CD4-positive, alpha-beta T cell treated with Interferon alpha-2 for 1 hour (primary cell): Measurements from ENCODE around the gene HS3ST1.

Source experiments
- DNase-seq, 2 donors: peaks; one replicate each; pipeline ENCODE4 v3.0.0-alpha.2; 2020 to 2022

Gene HS3ST1

GRCh38 chr4:11428231-11428898 is at the start of gene HS3ST1:
Gene HS3ST1 (minus strand): TSS chr4:11428894. CDS start chr4:11400005, 28,889 bp downstream.
- DNase-seq, result no peak

DNA sequence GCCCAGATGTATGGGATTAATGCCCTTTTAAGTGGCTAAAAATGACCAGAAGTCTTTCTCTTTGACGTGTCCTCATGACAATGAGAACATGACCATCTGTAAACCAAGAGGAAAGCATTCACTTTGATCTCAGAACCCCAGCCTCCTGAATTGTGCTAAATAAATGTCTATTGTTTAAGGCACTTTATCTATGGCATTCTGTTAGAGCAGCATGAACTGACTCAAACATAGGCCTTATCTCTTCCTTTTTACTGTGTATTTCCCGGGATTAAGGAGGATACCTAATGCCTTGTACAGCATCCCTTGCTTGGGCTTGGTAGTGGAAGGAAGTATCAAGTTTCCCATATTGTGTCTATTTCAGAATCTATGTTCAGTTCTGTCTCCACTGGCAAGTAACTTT is 47.2 kb upstream of the HS3ST1 start:
- no peak for DNase-seq

GRCh38 chr4:11474146-11474545 is 45.5 kb upstream of the HS3ST1 start:
- no peak for DNase-seq

DNA sequence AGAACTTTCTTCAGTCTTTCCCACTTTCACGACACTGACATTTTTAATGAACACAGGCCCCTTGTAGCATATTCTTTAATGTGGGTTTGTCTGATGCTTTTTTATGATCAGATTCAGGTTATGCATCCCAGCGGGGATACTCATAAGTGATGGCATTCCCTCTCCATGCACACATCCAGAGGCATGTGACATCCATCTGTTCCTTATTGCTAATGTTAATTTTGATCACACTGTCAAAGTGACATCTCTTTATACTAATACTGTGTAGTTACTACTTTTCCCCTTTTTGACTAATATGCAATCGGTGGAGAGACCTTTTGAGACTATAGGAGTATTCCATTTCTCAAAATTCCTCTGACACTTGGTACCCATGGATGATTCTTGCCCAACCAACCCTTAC is 43.8 kb upstream of the HS3ST1 start:
- DNase-seq, result no peak

DNA sequence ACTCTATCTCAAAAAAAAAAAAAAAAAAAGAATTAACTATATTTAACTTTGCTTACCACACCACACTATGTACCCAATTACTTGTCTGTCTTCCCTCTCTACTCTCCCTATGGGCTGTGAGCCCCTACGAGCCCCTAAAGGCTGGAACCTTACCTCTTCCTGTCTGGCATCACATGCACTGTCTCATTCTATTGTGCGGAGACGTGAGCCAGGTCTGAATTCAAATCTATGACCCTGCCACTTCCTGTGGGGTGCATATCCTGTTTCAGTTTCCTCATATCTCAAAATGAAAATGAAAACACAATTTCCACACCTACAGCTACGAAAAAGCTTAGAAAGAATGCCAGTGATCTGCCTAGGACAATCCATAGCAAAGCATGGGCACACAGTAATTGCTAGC is 42.9 kb upstream of the HS3ST1 start:
- peak; percentile 75 to 85 for DNase-seq

DNA sequence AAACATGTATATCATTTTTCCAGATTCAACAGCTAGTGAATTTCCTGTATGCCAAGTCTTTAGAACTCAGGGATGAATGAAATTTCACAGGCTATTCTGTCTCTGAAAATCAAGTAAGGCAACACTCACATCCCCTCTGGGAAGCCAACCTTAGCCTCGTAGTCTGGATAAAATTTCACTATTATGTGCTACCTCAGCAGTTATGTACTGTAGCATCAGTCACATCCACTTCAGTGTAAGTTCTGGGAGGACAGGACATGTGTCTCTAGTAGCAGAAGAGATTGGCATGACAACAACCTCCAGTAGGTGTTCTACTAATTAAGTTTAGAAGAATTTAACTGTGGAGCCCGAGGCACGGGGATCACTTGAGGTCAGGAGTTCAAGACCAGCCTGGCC is 42.4 kb upstream of the HS3ST1 start:
- peak in 1 of 2 donors; percentile 19 for DNase-seq

GRCh38 chr4:11470438-11471045 is 41.8 kb upstream of the HS3ST1 start:
- DNase-seq, result peak in 1 of 2 donors; percentile 49

- no peak for DNase-seq
Measured at GRCh38 chr4:11469650-11470437, 41.1 kb upstream of the HS3ST1 start.

- no peak for DNase-seq
Measured at GRCh38 chr4:11468901-11469300, 40.2 kb upstream of the HS3ST1 start.

DNA sequence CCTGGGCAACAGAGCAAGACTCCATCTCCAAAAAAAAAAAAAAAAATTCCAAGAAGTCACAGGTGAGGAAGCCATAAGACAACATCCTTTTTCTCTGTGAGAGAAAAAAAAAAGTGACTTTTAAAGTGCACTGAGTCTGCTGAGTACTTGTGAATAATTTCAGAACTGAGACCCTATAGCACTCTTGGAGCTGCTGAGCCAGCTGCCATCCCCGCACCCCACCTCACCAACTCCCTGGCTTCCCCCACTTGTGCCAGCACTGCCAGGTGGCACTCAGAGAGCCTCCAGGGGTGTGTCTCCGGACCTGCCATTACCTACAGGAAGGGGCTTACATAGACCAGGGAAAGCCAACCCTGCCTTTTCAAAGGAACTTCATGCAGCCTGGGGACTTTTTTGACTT is 39.2 kb upstream of the HS3ST1 start:
- DNase-seq, result no peak

DNA sequence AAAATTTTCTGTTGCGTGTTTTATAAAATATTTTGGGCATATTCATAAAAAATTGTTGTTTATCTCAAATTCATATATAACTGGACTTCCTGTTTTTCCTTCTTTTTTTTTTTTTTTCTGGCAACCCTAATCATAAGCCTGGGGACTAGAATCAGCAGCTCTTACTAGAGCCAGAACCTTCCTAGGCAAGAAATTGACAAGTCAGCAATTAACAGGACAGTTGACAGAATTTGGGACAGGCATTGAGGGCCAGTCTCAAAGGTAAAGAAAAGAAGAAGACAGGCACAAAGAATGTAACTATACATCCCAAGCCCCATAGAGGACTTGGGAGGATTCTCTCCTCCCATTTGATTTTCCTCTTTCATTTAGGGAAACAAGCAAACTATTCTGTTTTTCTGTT is 35.0 kb upstream of the HS3ST1 start:
- DNase-seq, result no peak

DNA sequence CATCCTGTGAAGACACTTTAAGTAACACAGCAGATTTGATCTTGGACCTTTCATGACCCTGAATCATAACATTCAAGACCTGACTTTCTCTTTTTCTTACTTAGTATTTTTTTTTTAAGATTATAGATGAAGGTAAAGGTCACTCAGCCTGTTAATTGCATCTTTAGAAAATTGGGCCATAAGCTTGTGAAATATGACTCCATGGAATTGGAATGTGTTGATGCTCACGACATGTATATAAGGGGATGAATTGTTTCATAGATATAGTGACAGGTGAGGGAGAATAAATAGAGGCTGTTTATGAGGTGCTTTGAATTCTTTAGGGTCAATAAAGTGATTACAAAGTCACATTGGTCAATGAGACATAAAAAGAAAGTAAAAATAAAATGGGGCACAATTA is 27.7 kb upstream of the HS3ST1 start:
- DNase-seq, result no peak

DNA sequence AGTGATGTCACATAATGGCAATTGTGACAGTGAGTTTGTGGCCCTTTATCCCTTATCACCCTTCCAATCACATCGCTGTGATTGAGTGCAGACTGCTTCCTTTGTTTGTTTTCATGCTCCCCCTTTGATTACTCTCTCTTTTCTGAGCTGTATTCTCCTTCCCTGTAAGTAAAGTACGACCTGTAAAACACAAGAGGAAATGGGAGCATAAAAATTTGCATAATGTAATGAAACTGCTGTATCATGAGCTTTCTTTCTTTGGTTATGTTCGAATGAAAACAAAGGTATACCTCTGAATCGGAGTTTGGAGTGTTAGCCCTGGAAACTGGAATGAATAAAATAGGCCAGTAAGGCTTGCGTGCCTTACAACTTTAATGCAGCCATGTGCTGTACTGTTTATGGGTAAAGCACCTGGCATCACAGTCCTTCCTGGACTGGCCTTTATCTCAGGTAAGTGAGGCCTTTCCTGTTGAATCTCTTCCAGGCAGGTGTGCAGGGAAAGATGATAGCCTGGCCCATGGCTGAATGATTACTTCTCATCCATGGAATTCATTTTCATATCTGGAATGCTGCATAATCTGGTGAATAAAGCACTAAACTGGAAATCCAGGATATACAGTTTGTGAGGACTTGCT is 26.6 kb upstream of the HS3ST1 start:
- DNase-seq, result no peak

DNA sequence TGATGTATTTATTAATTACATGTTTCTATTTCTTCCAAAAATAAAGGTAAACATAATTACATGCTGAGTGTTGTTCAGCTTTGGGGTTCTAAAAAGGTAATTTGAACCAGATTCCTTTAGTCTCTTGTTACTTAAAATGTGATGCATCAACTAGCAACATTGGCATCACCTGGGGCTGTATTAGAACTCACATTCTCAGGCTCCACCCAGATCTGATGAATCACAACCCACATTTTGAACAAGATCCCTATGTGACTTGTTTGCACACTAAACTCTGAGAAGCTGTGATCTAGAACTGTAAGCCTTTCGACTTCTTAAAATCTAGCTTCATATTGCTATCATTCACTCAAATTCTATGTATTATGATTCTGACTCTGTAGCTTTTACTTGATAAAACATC is 23.0 kb upstream of the HS3ST1 start:
- no peak for DNase-seq

DNA sequence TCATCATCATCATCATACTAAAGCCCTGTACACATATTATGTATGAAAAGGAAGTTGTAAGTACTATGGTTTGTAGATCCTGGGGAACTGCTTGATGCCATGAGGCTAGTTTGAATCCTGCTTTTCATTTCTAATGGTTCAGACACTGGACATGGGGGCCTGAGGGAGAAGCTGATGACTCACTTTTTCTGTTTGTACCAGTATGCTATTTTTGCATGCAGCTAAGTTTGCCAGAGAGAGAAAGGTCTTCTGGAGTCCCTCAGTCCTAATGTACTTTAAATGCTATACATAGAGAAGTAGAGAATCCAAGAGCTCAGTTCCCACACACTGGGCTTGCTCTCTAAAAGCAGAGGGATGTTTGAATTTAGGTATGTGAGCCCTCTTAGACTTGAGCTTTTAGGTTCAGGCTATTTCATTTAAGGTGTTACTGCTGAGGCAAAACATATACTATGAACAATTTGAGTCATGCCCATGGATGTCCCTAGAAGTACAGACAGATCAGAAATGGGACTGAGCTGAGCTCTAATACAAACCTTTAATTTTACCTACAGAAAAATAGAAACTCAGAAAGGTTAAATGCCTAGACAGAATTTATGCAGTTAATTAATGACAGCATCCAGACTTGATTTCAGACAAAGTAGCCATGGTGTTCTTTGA is 17.6 kb upstream of the HS3ST1 start:
- no peak for DNase-seq

- DNase-seq, result no peak
Measured at GRCh38 chr4:11441194-11441556, 12.5 kb upstream of the HS3ST1 start.

DNA sequence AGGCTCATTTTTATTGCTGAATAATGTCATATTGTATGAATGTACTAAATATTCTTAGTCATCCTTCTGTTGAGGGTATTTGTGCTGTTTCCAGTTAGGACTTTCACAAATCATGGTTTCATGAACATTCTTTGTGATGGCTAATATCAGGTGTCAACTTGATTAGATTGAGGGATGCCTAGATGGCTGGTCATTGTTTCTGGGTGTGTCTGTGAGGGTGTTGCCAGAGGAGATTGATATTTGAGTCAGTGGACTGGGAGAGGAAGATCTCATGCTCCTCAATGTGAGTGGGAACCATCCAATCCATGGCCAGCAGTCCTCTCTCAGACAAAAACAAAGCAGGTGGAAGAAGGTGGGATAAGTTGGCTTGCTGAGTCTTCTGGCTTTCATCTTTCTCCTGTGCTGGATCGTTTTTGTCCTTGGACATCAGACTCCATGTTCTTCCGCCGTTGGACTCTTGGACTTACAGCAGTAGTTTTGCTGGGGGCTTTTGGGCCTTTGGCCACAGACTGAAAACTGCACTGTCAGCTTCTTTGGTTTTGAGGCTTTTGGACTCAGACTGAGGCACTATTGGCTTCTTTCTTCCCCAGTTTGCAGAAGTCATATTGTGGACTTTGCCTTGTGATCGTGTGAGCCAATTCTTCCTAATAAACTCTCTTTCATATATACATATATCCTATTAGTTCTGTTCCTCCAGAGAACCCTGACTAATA is 11.9 kb upstream of the HS3ST1 start:
- no peak for DNase-seq

- no peak for DNase-seq
Measured at GRCh38 chr4:11439836-11440235, 11.1 kb upstream of the HS3ST1 start.

DNA sequence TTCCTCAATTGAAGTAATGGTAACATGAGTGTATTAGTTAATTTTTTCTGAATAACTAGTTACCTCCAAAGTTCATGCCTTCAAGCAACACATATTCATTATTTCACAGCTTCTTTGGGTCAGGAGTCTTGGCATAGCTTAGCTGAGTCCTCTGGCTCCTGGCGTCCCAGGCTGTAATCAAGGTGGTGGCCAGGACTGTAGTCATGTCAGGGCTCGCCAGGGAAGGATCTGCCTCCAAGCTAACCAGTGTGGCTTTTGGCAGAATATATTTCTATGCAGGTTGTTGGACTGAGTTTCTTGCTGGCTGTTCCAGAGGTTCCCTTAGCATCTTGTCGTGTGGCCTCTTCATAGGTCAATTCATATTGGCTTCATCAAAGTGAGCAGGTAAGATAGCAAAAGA is 10.0 kb upstream of the HS3ST1 start:
- no peak for DNase-seq

- DNase-seq, result no peak
Measured at GRCh38 chr4:11436673-11437072, 8.0 kb upstream of the HS3ST1 start.

DNA sequence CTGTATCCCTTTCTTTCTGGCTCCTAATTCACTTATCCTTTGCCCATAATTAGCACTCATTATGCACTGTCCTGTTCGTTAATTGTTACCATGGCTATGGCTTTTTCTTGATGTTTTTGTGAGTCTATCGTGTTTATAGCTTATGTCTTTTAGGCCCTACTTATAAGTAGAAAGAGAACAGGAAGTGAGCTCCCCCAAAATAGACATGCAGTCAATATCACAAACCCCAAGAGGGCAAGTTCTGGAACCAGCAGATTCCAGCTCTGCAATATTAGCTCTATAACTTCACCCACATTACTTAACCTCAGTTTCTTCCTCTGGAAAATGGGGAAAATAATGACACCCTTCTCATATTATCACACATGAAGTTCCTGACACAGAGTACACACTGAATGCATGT is 7.4 kb upstream of the HS3ST1 start:
- DNase-seq, result no peak

GRCh38 chr4:11435557-11435956 is 6.9 kb upstream of the HS3ST1 start:
- no peak for DNase-seq

DNA sequence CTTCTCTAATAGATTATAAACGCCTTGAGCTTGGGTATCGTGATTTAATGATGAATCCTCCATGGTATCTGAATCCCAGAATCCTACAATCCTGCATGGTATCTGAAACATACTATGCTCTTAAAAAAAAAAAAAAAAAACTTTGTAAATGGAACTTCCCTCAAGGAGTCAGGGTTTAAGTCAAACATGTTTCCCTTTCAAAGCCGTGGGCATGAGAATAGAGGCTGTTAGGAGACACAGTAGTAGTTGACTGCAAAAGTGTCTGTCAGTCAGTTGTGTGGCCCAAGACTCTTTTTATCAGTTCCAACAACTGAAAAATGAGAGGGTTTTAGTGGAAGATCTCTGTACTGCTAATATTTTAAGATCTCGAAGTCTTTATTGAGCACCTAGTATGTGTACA is 2.4 kb upstream of the HS3ST1 start:
- DNase-seq, result no peak
